Measurements from ENCODE around the gene IL10RB. TPM values are rescaled to one million over a fixed set of nuclear protein-coding genes. Genes with fewer than 3 reads are reported as not detected.

IL10RB gene
- total and polyA plus RNA-seq, 10 of the 15 experiments (the other 5 are each of a cell fraction or from before 2014, with no cell fraction given): 15.0 to 55.1 (median 34.9) TPM

DNA sequence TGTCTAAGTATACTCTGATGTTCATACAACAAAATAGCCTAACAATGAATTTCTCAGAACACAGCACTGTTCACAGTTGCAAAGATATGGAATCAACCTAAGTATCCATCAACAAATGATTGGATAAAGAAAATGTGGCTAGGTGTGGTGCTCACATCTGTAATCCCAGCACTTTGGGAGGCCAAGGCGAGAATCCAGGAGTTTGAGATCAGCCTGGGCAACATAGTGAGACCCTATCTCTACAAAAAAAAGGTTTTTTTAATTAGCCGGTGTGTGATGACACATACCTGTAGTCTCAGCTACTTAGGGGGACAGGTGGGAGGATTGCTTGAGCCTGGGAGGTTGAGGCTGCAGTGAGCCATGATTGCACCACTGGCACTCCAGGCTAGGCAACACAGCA lies 25.8 kb upstream of the IL10RB start:
- Histone ChIP-seq H3K4me3 (peak overlapping the region; percentile 41; the same call in 1 of the 2 replicates), H3K4me1 (ENCODE audit: control insufficient read depth, insufficient read depth, low read length) (peaks cover 53% of the 10 kb centered on the region), H3K9ac (ENCODE audit: control insufficient read depth, insufficient read depth, low read length) (no peak overlapping the region), H3K79me2 (ENCODE audit: control insufficient read depth, insufficient read depth, low read length) (peaks cover 58% of the 10 kb centered on the region), H3K4me2 (ENCODE audit: control insufficient read depth, insufficient read depth) (peak overlapping the region; percentile 72), H2AFZ (ENCODE audit: control insufficient read depth, low read depth, low read length) (no peak overlapping the region), H3K9me3 (replicated peaks; ENCODE audit: control insufficient read depth, insufficient read depth, low read length) (no peaks in the 10 kb centered on the region), H3K27ac (ENCODE audit: control insufficient read depth, insufficient read depth) (peak overlapping the region; percentile 86), H4K20me1 (ENCODE audit: control insufficient read depth, insufficient read depth) (no peaks in the 10 kb centered on the region), H3K27me3 (replicated peaks in 1 of 2; ENCODE audit: control insufficient read depth in 2 of 2, insufficient read depth in 2 of 2, low read length in 1 of 2) (no peaks in the 10 kb centered on the region), H3K36me3 (ENCODE audit: control insufficient read depth in 2 of 2, insufficient read depth in 2 of 2, low read length in 1 of 2) (peaks cover 6 to 15% of the 10 kb centered on the region in 2 experiments)
- DNase-seq (ENCODE audit: low read depth, low spot score): no peak
- BruUV-seq (replicated peaks): no TSS peak
- no peak for ATAC-seq
- no peak for FAIRE-seq
- RAD21 ChIA-PET (ENCODE audit: unreplicated experiment): interaction anchor here (1.1 to 5.2 kb wide), 5 partner anchors 9 to 121 kb away, joined by 3 to 50 read pairs (median 4); no protein-coding TSS in a partner anchor
- CTCF ChIA-PET: interaction anchor here (0.8 to 3.0 kb wide), 7 partner anchors 9 to 205 kb away, joined by 3 to 15 read pairs (median 7); partner anchors contain the start of gene IL10RB
- intact Hi-C loops (cut with micrococcal nuclease; ENCODE audit: unreplicated experiment) (no loop called here), in situ Hi-C loops (cut with MboI) (no loop called here)
- SMC1A ChIA-PET (ENCODE audit: uncharacterized antibody, unreplicated experiment): interaction anchor here (0.8 to 8.0 kb wide), 11 partner anchors 9 to 121 kb away, joined by 3 to 92 read pairs (median 7); partner anchors contain the start of genes IFNAR1, IFNAR2 and IL10RB
- TF ChIP-seq ZZZ3 (IDR thresholded peaks at IDR 0.05; ENCODE audit: control insufficient read depth, insufficient read length, low read depth): no peak
- no peak for TF ChIP-seq SIX5 (IDR thresholded peaks at IDR 0.05; ENCODE audit: low read depth, low read length, severe bottlenecking)
- no peak for TF ChIP-seq FOXK2 (IDR thresholded peaks at IDR 0.05)
- TF ChIP-seq NRF1 (conservative IDR thresholded peaks at IDR 0.05; ENCODE audit: low read depth, low read length): no peak
- no peak for TF ChIP-seq ZNF24 (IDR thresholded peaks at IDR 0.05)
- TF ChIP-seq SMARCA5 (IDR thresholded peaks at IDR 0.05): 0 out of 2 replicates have a peak, but pooled peaks have one; percentile 54
- peak; percentile 34; the same call in 1 of the 2 replicates for TF ChIP-seq MTA2 (IDR thresholded peaks at IDR 0.05; ENCODE audit: low read depth)
- TF ChIP-seq, protein P1, sequence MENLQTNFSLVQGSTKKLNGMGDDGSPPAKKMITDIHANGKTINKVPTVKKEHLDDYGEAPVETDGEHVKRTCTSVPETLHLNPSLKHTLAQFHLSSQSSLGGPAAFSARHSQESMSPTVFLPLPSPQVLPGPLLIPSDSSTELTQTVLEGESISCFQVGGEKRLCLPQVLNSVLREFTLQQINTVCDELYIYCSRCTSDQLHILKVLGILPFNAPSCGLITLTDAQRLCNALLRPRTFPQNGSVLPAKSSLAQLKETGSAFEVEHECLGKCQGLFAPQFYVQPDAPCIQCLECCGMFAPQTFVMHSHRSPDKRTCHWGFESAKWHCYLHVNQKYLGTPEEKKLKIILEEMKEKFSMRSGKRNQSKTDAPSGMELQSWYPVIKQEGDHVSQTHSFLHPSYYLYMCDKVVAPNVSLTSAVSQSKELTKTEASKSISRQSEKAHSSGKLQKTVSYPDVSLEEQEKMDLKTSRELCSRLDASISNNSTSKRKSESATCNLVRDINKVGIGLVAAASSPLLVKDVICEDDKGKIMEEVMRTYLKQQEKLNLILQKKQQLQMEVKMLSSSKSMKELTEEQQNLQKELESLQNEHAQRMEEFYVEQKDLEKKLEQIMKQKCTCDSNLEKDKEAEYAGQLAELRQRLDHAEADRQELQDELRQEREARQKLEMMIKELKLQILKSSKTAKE (IDR thresholded peaks at IDR 0.05; ENCODE audit: low read depth, poor library complexity, severe bottlenecking): no peak
- no peak for TF ChIP-seq SPI1 (IDR thresholded peaks at IDR 0.05; ENCODE audit: borderline replicate concordance, insufficient read depth, low read depth, low read length)
- no peak for TF ChIP-seq RELA (IDR thresholded peaks at IDR 0.05; ENCODE audit: borderline replicate concordance, partially characterized antibody)
- POLR2A ChIA-PET: interaction anchor here (1.8 to 5.1 kb wide), 5 partner anchors 12 to 85 kb away, joined by 7 to 59 read pairs (median 16); partner anchors contain the start of genes IFNAR1, IFNAR2 and IL10RB
- 23% methylated on average over 2 of the region's 2 CpGs for WGBS (ENCODE audit: insufficient coverage, insufficient replicate concordance, low lambda C conversion rate, missing lambda C conversion rate)
